C4-2B (cell line): ENCODE results near the gene FAM156A.
A peak's percentile ranks its signal among the peaks of the same experiment; 100 is the strongest.
"Not testable (repeated sequence)": the region's sequence is repeated elsewhere in the genome, so short reads cannot be mapped to it uniquely, and the experiment has no call there.

Source experiments
- H3K27ac ChIP-seq: fragments of 450-650 bp; 2 replicates; pipeline ENCODE4 v1.5.1; 2017
- CTCF ChIP-seq: fragments of 450-650 bp; conservative IDR thresholded peaks from 2 replicates; pipeline ENCODE4 v1.5.1; 2017; ENCODE audit warnings: mild to moderate bottlenecking
- ZFX ChIP-seq: fragments of 450-650 bp; IDR thresholded peaks from 2 replicates; pipeline ENCODE4 v1.6.1; 2017

Gene FAM156A

GRCh38 chrX:52995987-52996331, 37.6 kb upstream of the FAM156A start:
- H3K27ac ChIP-seq: peak overlapping the region; percentile 94
- peak; percentile 36 for TF ChIP-seq CTCF
- TF ChIP-seq ZFX: no peak

GRCh38 chrX:52995135-52995986, 37.0 kb upstream of the FAM156A start:
- TF ChIP-seq ZFX (peak; percentile 51; the same call in 1 of the 2 replicates), CTCF (peak; percentile 69)
- H3K27ac ChIP-seq: peak overlapping the region; percentile 94

GRCh38 chrX:52990848-52991247, 32.5 kb upstream of the FAM156A start:
- TF ChIP-seq CTCF (no peak), ZFX (no peak)
- no peak overlapping the region for H3K27ac ChIP-seq

GRCh38 chrX:52990011-52990631, 31.8 kb upstream of the FAM156A start:
- TF ChIP-seq CTCF: peak; percentile 68
- not testable (repeated sequence) for H3K27ac ChIP-seq

- TF ChIP-seq ZFX: no peak
- TF ChIP-seq CTCF: no peak
- H3K27ac ChIP-seq: no peak overlapping the region
These were observed 30.9 kb upstream of the FAM156A start for GRCh38 chrX:52988985-52989917.

- H3K27ac ChIP-seq: no peak overlapping the region
- no peak for TF ChIP-seq ZFX
- TF ChIP-seq CTCF: no peak
These were observed 25.1 kb upstream of the FAM156A start for GRCh38 chrX:52983321-52984000.
